Measurements from ENCODE around the gene PNMA1. TPM values are rescaled to one million over a fixed set of nuclear protein-coding genes. Genes with fewer than 3 reads are reported as not detected.

The PNMA1 gene
- total and polyA plus RNA-seq, 2 donors (not counting 1 experiment from before 2014, with no cell fraction given) = 9.5 to 31.6 TPM

DNA sequence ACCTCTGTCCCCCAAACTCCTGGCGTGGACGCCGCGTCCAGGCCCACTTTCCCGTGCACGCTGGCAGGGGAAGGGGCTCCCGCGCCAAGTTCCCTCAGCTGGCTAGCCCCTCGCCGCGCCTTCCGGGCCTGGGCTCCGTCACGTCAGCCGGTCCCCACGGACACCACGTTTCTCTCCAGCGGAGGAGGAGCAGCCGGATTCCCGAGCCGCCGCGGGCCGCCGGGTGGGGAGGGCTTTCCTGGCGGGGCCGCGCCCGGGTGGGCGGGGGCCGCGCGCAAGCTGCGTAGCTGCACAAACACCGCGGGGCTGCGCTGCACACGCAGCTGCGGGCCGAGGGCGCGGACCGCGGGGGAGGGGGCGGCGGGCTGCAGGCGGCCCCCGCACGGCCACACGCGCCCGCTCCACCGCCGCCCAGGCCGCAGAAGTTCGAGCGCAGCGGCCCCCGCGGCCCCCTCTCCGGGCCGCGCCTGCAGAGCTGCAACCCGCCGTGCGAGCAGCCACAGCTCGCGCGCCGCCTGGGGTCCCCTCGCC is 45.1 kb upstream of the PNMA1 start:
- Histone ChIP-seq H3K4me1 (ENCODE audit: control insufficient read depth in 2 of 2, insufficient read depth in 2 of 2, low read length in 2 of 2) (peaks cover 77 to 85% of the 10 kb centered on the region in 2 donors), H3K27ac (ENCODE audit: low read length in 2 of 2) (peak overlapping the region; percentile 86 to 98), H3K79me2 (ENCODE audit: control insufficient read depth, insufficient read depth, low read length) (peaks cover 94% of the 10 kb centered on the region), H3K9me3 (ENCODE audit: control extremely low read depth in 1 of 3, control insufficient read depth in 2 of 3, insufficient read depth in 1 of 3, low read length in 2 of 3) (no peaks in the 10 kb centered on the region), H3K9ac (ENCODE audit: low read length) (peak overlapping the region; percentile 95), H2AFZ (ENCODE audit: insufficient read depth, low read depth, low read length, poor library complexity, severe bottlenecking) (peak overlapping the region; percentile 51), H3K27me3 (replicated peaks in 1 of 4; ENCODE audit: control extremely low read depth in 1 of 4, control insufficient read depth in 3 of 4, insufficient read depth in 4 of 4, low read length in 3 of 4) (no peaks in the 10 kb centered on the region), H4K20me1 (ENCODE audit: control insufficient read depth, insufficient read depth, low read length, poor library complexity, severe bottlenecking) (peaks cover 56% of the 10 kb centered on the region), H3K4me3 (ENCODE audit: control extremely low read depth in 1 of 5, extremely low read depth in 1 of 5, insufficient read depth in 1 of 5, low read depth in 2 of 5, low read length in 4 of 5) (peak overlapping the region; percentile 32 to 90 (median 87)), H3K36me3 (replicated peaks in 1 of 2; ENCODE audit: control extremely low read depth in 1 of 2, control insufficient read depth in 1 of 2, extremely low read depth in 1 of 2, insufficient read depth in 2 of 2, low read length in 1 of 2) (peaks cover 0 to 9% of the 10 kb centered on the region in 2 experiments), H3K4me2 (replicated peaks; ENCODE audit: low read depth, low read length, poor library complexity, severe bottlenecking) (peak overlapping the region; percentile 93)
- no peaks in the 10 kb centered on the region for H3K27me3 Mint-ChIP-seq
- peak; percentile 6 for ATAC-seq (ENCODE audit: low read depth)
- POLR2A ChIA-PET = interaction anchor here (0.5 to 12.5 kb wide), 13 partner anchors 9 to 709 kb away, joined by 3 to 183 read pairs (median 5); partner anchors contain the start of gene PTGR2
- TF ChIP-seq, protein P1, sequence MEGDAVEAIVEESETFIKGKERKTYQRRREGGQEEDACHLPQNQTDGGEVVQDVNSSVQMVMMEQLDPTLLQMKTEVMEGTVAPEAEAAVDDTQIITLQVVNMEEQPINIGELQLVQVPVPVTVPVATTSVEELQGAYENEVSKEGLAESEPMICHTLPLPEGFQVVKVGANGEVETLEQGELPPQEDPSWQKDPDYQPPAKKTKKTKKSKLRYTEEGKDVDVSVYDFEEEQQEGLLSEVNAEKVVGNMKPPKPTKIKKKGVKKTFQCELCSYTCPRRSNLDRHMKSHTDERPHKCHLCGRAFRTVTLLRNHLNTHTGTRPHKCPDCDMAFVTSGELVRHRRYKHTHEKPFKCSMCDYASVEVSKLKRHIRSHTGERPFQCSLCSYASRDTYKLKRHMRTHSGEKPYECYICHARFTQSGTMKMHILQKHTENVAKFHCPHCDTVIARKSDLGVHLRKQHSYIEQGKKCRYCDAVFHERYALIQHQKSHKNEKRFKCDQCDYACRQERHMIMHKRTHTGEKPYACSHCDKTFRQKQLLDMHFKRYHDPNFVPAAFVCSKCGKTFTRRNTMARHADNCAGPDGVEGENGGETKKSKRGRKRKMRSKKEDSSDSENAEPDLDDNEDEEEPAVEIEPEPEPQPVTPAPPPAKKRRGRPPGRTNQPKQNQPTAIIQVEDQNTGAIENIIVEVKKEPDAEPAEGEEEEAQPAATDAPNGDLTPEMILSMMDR (IDR thresholded peaks at IDR 0.05) = no peak
- TF ChIP-seq EZH2 (IDR thresholded peaks at IDR 0.05; ENCODE audit: borderline replicate concordance, insufficient read depth, low read depth, low read length, poor library complexity, severe bottlenecking) = no peak
- H3K4me1 Mint-ChIP-seq = peaks cover 85% of the 10 kb centered on the region
- H3K9me3 Mint-ChIP-seq (ENCODE audit: insufficient read depth) = no peaks in the 10 kb centered on the region
- intact Hi-C loops (cut with micrococcal nuclease) = no loop called here
- DNase-seq = peak; percentile 72
- CTCF ChIA-PET = interaction anchor here (0.7 to 16.2 kb wide), 11 partner anchors 9 to 126 kb away, joined by 3 to 220 read pairs (median 18); partner anchors contain the start of gene PTGR2
- peak overlapping the region; percentile 93 for H3K4me3 Mint-ChIP-seq
- H3K27ac Mint-ChIP-seq = peak overlapping the region; percentile 94
- WGBS (ENCODE audit: insufficient coverage) = under 1% methylated on average over 71 of the region's 71 CpGs
